ENCODE results near the gene GOLGA8B.

DNA sequence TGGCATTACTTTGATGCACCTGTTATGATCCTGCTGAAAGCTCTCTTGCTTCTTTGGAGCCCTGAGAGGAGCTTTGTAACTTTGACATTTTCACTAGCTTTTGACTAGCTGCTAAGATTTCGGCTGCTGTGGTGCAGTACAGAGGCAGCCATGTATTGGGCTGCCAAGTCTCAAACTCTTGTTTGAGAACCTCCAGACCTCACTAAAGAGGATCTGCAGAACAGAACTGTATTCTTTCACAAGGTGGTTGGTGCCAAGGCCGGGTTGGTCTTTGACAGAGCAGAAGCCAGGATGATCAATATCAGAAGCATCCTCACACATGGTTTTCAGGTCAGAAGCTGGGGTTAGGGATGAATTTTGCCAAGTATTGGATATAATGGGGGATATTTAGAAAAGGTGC is 34.6 kb upstream of the GOLGA8B start:
- TF ChIP-seq EZH2 (IDR thresholded peaks at IDR 0.05; ENCODE audit: insufficient read depth, poor library complexity, severe bottlenecking) (no peak), EZH2phosphoT487 (IDR thresholded peaks at IDR 0.05; ENCODE audit: insufficient read depth, low read depth) (no peak)

Measured in GM23248 (cell line).